Measurements from ENCODE around the gene MINDY4B.

Gene MINDY4B

GRCh38 chr3:150875548-150875947, 29.7 kb downstream of the MINDY4B start:
- Histone ChIP-seq H3K27me3 (ENCODE audit: insufficient read depth, low read length) (no peaks in the 10 kb centered on the region), H3K4me2 (ENCODE audit: low read length) (no peak overlapping the region), H3K9me3 (ENCODE audit: low read length) (no peaks in the 10 kb centered on the region), H3K9ac (ENCODE audit: low read length) (no peak overlapping the region), H3K79me2 (ENCODE audit: insufficient read depth, low read length) (no peaks in the 10 kb centered on the region), H3K4me3 (ENCODE audit: low read depth, low read length, poor library complexity, severe bottlenecking) (no peak overlapping the region), H2AFZ (ENCODE audit: low read length) (no peak overlapping the region), H3K27ac (ENCODE audit: low read depth, low read length, poor library complexity, severe bottlenecking) (no peak overlapping the region), H3K9me2 (ENCODE audit: low read depth, low read length) (no peaks in the 10 kb centered on the region), H3F3A (ENCODE audit: insufficient read depth, low read length) (no peaks in the 10 kb centered on the region), H3K4me1 (ENCODE audit: insufficient read depth, low read length, severe bottlenecking) (no peaks in the 10 kb centered on the region), H4K20me1 (ENCODE audit: insufficient read depth, low read length) (no peaks in the 10 kb centered on the region), H3K36me3 (ENCODE audit: insufficient read depth, low read length) (no peaks in the 10 kb centered on the region)
- TF ChIP-seq EZH2 (IDR thresholded peaks at IDR 0.05; ENCODE audit: borderline replicate concordance, low read length): no peak
- TF ChIP-seq, protein P1, sequence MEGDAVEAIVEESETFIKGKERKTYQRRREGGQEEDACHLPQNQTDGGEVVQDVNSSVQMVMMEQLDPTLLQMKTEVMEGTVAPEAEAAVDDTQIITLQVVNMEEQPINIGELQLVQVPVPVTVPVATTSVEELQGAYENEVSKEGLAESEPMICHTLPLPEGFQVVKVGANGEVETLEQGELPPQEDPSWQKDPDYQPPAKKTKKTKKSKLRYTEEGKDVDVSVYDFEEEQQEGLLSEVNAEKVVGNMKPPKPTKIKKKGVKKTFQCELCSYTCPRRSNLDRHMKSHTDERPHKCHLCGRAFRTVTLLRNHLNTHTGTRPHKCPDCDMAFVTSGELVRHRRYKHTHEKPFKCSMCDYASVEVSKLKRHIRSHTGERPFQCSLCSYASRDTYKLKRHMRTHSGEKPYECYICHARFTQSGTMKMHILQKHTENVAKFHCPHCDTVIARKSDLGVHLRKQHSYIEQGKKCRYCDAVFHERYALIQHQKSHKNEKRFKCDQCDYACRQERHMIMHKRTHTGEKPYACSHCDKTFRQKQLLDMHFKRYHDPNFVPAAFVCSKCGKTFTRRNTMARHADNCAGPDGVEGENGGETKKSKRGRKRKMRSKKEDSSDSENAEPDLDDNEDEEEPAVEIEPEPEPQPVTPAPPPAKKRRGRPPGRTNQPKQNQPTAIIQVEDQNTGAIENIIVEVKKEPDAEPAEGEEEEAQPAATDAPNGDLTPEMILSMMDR (IDR thresholded peaks at IDR 0.05; ENCODE audit: low read length): no peak

GRCh38 chr3:150874666-150875219, 30.5 kb downstream of the MINDY4B start:
- Histone ChIP-seq H3K79me2 (ENCODE audit: insufficient read depth, low read length) (no peaks in the 10 kb centered on the region), H3K4me3 (ENCODE audit: low read depth, low read length, poor library complexity, severe bottlenecking) (no peak overlapping the region), H2AFZ (ENCODE audit: low read length) (no peak overlapping the region), H3K9me2 (ENCODE audit: low read depth, low read length) (no peaks in the 10 kb centered on the region), H3K9me3 (ENCODE audit: low read length) (no peaks in the 10 kb centered on the region), H3K4me1 (ENCODE audit: insufficient read depth, low read length, severe bottlenecking) (no peaks in the 10 kb centered on the region), H3K9ac (ENCODE audit: low read length) (no peak overlapping the region), H3K27me3 (ENCODE audit: insufficient read depth, low read length) (no peaks in the 10 kb centered on the region), H3K4me2 (ENCODE audit: low read length) (no peak overlapping the region), H3F3A (ENCODE audit: insufficient read depth, low read length) (no peaks in the 10 kb centered on the region), H3K36me3 (ENCODE audit: insufficient read depth, low read length) (no peaks in the 10 kb centered on the region), H4K20me1 (ENCODE audit: insufficient read depth, low read length) (no peaks in the 10 kb centered on the region), H3K27ac (ENCODE audit: low read depth, low read length, poor library complexity, severe bottlenecking) (no peak overlapping the region)
- no peak for TF ChIP-seq EZH2 (IDR thresholded peaks at IDR 0.05; ENCODE audit: borderline replicate concordance, low read length)
- TF ChIP-seq, protein P1 (IDR thresholded peaks at IDR 0.05; ENCODE audit: low read length): no peak

DNA sequence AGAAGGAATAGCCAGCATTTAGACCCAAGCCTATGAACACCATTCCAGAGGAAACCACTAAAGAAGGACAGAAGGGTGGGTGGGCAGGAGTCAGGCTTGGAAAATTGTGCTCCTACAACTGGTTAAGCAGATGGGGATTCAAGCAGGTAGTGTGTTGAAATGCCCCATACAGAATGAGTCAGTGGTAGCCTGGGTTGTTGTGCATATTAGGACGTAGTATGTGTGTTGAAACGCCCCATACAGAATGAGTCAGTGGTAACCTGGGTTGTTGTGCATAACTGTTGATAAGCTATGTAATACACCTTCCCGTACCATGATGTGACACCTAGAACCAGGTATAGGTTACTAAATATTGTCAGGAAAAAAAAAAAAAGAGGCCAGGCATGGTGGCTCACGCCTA, 34.0 kb downstream of the MINDY4B start:
- Histone ChIP-seq H3K27me3 (ENCODE audit: insufficient read depth, low read length) (no peaks in the 10 kb centered on the region), H3K36me3 (ENCODE audit: insufficient read depth, low read length) (no peaks in the 10 kb centered on the region), H3K9me2 (ENCODE audit: low read depth, low read length) (no peaks in the 10 kb centered on the region), H3K4me2 (ENCODE audit: low read length) (no peak overlapping the region), H2AFZ (ENCODE audit: low read length) (no peak overlapping the region), H3K9ac (ENCODE audit: low read length) (no peak overlapping the region), H3F3A (ENCODE audit: insufficient read depth, low read length) (no peaks in the 10 kb centered on the region), H3K79me2 (ENCODE audit: insufficient read depth, low read length) (no peaks in the 10 kb centered on the region), H3K27ac (ENCODE audit: low read depth, low read length, poor library complexity, severe bottlenecking) (no peak overlapping the region), H4K20me1 (ENCODE audit: insufficient read depth, low read length) (no peaks in the 10 kb centered on the region), H3K9me3 (ENCODE audit: low read length) (no peaks in the 10 kb centered on the region), H3K4me3 (ENCODE audit: low read depth, low read length, poor library complexity, severe bottlenecking) (no peak overlapping the region), H3K4me1 (ENCODE audit: insufficient read depth, low read length, severe bottlenecking) (no peaks in the 10 kb centered on the region)
- TF ChIP-seq, protein P1 (IDR thresholded peaks at IDR 0.05; ENCODE audit: low read length): no peak
- TF ChIP-seq EZH2 (IDR thresholded peaks at IDR 0.05; ENCODE audit: borderline replicate concordance, low read length): no peak
